ENCODE results near the gene CCDC150. TPM values are rescaled to one million over a fixed set of nuclear protein-coding genes. Genes with fewer than 3 reads are reported as not detected.
A peak's percentile ranks its signal among the peaks of the same experiment; 100 is the strongest.

CCDC150 gene
- total RNA-seq, 1 donor from 2014 or later = 2.2 TPM

GRCh38 chr2:196758474-196759377 is 119.2 kb downstream of the CCDC150 start:
- peak; percentile 75 for ATAC-seq
- DNase-seq (ENCODE audit: low spot score) = no peak

DNA sequence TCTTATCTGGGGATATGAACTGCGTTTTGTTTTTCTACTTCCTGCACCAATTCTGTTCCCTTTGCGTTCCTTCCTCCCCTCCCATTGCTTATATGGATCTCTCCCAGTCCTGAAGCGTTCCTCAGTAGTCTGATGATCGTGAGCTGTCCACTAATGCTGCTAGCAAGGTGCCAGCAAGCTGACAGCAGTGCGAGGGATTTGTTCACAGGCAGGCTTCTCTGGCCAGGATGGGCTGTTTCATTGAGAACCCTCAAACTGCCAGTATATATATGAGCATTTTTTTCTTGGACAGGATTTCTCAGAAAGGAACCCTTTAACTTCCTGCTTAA is 119.8 kb downstream of the CCDC150 start:
- ATAC-seq (no peak), DNase-seq (ENCODE audit: low spot score) (no peak)

DNA sequence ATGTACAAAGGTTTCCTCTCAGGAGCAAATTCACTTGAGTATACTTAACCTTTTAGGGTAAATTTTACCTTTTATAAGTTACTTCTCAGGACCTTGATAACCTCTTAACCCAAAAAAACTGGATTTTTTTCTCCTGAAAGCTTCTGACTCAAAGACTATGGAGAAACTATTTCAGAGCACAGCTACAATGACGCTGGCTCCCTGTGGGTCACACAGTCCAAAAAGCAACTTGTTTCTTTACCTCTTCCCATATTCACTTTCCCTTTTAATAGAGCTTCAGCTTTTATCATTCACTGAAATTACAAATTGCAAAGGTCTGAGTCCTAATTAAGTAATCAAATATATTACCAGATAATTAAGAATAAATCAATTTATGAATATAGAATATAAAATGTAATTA is 127.6 kb downstream of the CCDC150 start:
- peak; percentile 80 for ATAC-seq
- no peak for DNase-seq (ENCODE audit: low spot score)

Other genes with a start within 250 kb of the CCDC150 start
- gene HECW2, start 46.2 kb upstream of the CCDC150 start, total RNA-seq = 3.5 TPM
- gene GTF3C3, start 160.0 kb downstream of the CCDC150 start, total RNA-seq = 14.0 TPM
- not detected for gene C2orf66, start 169.6 kb downstream of the CCDC150 start, total RNA-seq